IPS-NIHi11 (cell line): ENCODE measurements around the gene SERINC5.

ENCODE experiments used
- DNase-seq: peaks from one replicate; pipeline ENCODE4 v3.0.0; 2012; ENCODE audit warnings: mixed read lengths, low spot score

The SERINC5 gene

DNA sequence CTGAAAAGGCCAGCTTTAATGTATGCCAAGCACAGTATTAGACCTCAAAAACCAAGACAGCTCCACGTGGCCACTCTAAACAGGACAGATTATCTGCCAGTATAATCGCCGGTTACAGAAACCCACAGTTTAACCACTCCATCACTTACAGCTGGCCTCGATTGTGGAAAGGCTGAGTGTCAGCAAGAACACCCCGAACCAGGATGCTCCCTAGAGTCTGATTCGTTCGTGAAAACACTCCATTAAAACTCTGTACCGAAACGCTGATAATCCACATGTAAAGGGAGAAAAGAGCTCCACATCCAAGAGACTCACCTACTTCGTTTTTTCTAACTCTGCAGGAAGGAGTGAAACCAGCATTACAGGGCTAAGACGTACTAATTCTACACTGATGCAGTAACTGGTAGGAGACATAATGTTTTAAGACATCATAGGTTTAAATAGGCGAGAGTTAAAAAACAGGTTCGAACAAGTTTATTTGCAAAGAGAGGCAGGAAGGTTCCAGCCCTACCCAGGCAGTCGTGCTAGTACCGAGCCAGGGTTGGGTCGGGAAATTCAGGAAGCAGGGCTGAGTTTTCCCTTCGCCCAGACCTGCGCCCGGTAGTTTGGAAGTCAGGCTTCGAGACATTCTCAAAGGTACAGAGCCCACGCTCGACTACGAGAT is 949 bp downstream of the SERINC5 start:
- no peak for DNase-seq

DNA sequence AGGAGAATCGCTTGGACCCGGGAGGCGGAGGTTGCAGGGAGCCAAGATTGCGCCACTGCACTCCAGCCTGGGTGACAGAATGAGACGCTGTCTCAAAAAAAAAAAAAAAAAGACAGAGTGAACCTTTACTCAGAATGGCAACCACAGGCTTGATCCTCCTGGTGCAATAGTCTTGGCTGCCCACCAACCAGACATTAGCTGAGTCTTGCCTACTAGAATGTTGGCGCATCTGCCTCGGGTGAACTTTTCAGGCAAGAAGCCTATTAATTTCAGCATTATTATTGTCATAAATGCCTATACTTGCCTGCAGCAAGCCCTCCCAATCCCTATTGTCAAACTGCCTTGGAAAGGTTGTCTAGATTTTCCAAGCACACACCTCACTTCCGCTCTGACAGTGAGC is 4.2 kb downstream of the SERINC5 start:
- no peak for DNase-seq

DNA sequence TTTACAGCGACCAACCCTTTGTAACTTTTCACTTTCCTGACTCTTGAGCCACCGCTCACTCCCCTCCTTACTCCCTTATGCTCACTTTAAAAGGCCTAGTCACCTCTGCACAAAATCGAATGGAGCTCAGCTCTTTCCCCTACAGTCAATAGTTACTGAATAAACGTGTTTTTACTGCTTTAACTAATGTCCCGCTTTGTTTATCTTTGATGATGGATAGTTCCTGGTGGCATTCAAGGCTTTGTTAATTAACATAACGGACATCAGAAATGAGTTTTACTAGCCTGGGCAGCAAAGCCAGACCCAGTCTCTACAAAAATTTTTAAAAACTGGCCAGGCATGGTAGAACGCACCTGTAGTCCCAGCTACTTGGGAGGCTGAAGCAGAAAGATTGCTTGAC is 5.0 kb downstream of the SERINC5 start:
- DNase-seq = no peak

GRCh38 chr5:80249901-80250300 is 5.9 kb downstream of the SERINC5 start:
- DNase-seq = no peak

DNA sequence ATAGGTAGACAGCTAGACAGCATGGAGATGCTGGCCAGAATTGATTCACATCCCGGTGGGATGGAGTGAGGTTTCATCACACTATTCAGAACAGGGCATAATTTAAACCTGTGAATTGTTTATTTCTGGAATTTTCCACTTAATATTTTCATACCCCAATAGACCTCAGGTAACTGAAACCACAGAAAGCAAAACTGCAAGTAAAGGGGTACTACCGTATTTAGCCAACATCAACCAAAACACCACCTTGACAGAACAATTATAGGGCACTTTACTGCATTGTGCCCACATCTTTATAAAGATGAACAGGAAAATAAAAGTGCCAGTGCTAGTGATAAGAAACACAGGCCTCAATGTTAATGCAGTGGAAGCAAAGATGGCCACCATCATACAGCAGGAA is 7.5 kb downstream of the SERINC5 start:
- DNase-seq = no peak

DNA sequence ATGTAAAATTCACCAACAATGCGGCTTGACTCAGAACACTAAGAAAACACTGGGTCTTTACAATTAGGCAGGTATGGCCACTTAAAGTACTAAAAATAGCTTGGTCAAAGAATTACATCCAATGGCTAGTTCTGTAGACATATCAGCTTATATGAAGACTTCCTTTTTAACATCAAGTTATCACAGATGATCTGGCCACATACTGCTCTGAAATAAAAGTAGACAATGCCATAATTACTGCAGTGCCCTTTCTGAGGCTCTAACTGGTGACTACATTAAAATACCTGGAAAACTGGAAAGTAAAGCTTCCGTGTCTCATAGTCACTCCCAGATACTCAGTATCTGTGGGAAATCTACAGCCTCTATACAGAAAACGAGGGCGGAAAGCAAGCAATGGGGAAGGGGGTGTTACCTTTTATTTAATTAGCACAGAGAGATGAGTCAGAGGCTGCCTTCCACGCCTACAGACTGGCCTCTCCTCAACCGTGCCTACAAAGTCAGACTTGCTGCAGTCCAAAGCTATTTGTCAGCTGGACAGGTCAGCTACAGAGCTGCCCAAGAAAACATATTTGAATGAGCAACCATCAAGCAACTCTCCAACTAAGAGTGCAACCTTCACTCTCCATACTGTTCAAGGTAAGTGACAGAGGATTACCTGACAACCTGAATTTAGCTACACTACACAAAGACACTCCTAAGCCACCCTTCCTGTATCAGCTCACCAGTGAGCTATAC is 8.7 kb downstream of the SERINC5 start:
- peak; percentile 72 for DNase-seq

DNA sequence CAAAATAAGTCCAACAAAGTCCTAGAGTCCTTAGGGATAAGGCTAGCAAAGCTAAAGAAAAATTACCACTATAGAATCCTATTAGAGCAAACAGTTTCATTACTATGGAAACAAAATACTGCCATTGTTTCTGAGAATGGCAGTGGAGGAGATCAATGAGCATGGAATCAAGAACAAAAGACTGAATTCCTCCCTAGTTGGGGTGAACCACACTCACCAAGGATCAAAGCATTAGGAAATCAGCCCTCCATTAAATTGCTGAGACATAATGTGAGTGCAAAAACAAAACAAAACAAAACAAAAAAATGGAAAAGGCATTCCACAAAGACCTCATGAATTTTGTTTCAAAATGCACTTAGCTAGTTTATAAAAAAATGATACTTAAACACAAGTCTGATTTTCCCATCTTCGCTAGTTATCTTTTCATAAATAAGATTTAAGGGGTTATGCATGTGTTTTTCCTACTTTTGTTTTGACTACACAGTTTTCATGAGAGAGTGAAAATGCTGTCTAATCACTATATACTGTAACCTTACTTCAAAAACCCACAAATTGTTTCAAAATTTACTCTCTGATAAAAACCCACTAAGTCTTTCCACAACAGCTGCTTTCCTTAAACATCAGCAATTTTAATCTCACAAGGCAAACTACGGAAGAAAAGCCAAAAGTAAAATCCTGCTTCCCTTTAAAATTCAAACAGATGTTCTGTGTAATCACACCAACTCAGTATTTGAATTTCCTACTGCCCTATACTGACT is 9.7 kb downstream of the SERINC5 start:
- DNase-seq = peak; percentile 65

DNA sequence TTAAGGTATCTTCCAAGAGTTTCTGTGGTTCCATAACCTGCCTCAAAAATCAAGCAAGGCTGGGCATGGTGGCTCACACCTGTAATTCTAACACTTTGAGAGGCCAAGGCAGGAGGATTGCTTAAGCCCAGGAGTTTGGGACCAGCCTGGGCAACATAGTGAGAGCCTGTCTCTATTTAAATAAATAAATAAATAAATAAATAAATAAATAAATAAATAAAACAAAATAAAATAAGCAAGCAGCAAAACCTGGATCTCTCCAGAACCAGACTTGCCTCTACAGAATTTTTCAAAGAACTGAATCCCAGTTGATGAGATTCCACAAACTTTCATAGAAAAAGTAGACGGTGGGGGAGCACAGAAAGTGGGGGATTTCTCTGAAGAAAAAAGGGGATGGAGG is 12.3 kb downstream of the SERINC5 start:
- no peak for DNase-seq

GRCh38 chr5:80242849-80243248 is 13.0 kb downstream of the SERINC5 start:
- DNase-seq = no peak

GRCh38 chr5:80240368-80240986 is 15.4 kb downstream of the SERINC5 start:
- no peak for DNase-seq

GRCh38 chr5:80239680-80240367 is 16.0 kb downstream of the SERINC5 start:
- DNase-seq = no peak

- no peak for DNase-seq
These were observed 16.8 kb downstream of the SERINC5 start for GRCh38 chr5:80238778-80239679.

- DNase-seq = no peak
These were observed 17.8 kb downstream of the SERINC5 start for GRCh38 chr5:80238097-80238496.

- no peak for DNase-seq
These were observed 18.6 kb downstream of the SERINC5 start for GRCh38 chr5:80237243-80237642.

- no peak for DNase-seq
These were observed 21.5 kb downstream of the SERINC5 start for GRCh38 chr5:80234116-80234948.

DNA sequence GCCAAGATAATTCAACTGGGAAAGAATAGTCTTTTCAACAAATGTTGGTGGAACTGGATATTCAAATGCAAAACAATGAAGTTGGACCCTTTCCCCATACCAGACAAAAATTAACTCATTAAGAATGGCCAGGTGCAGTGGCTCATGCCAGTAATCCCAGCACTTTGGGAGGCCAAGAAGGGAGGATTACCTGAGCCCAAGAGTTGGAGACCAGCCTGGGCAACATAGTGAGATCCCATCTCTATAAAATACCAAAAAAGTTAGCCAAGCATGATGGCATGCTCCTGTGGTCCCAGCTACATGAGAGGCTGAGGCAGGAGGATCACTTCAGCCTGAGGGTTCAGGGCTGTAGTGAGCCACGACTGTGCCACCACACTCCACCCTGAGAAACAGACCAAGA is 24.2 kb downstream of the SERINC5 start:
- no peak for DNase-seq

- DNase-seq = no peak
These were observed 24.6 kb downstream of the SERINC5 start for GRCh38 chr5:80231243-80231642.

- DNase-seq = no peak
These were observed 25.4 kb downstream of the SERINC5 start for GRCh38 chr5:80230269-80230992.

GRCh38 chr5:80229902-80230255 is 26.0 kb downstream of the SERINC5 start:
- no peak for DNase-seq
